Measurements from ENCODE around the gene ZMYND11.

ZMYND11 gene

DNA sequence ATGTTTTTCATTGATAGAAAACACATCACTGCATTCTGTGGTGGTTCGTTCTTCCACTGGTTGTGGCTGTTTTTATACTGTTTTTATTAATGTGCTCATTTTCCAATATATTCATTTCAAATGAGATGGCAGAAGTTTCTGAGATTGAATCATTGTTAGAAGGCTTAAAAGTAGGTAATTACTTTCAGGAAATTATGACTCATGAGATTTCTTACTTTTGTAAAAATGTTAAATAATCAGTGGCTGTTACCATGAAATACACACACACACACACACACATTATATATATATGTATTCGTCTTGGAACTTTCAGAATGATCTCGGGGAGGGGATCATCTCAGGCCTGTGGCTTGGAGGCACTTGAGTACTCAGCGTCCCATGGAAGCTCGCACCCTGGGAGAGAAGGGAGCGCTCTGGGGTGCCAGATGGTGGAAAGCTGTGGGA lies 66.1 kb downstream of the ZMYND11 start:
- DNase-seq = no peak

DNA sequence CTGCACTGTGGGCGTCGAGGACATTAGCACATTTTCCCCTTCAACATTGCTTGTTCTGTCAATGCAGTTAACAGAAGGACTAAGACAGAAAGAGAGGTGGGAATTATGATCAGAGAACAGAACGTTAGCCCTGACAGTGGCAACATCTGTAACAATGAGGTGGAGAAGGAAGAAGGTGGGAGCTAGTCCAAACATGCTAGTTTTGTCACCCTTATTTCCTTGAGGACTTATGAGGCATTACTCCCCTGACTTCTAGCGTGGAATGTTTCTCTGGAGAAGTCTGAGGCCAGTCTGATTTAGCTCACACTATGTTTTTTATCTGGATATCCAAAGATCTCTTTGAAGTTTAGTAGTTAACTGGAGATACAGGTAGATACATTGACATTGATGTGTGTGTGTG lies 73.4 kb downstream of the ZMYND11 start:
- DNase-seq = no peak

DNA sequence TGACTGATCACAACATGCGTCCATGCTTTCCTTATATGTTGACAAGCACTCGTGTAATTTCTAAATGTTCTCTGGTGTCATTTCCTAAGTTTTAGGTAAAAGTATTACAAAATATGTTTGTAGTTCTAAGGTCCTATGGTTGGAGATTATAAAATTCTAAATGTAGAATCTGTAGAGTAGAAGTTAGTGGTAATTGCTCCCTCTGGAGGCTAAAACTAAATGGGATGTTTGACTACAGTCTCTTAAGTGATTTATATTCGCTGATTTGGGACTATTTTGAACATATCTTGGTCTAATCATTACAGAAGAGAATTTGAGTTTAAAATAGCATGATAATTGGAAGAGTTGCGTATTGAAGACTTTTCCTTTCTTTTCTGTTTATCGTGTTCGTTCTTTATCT lies 74.1 kb downstream of the ZMYND11 start:
- no peak for DNase-seq

DNA sequence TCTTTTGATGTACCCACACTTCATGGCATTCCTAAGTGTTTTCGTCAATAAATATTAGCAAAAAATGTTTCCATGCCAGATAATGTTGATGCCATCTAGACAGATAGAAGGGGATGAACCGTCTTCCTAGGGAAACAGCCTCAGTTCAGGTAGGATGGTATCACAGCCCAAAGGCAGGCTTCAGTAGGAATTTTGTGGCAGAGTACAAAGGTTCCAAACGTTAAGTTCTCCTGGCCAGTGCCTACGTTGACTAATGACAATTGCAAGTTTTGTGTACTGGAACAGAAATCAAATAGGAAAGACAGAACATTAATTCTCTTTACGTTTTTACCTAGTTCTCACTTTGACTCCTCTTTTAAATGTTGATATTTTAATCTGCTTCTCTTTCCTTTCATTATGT lies 75.0 kb downstream of the ZMYND11 start:
- DNase-seq = no peak

DNA sequence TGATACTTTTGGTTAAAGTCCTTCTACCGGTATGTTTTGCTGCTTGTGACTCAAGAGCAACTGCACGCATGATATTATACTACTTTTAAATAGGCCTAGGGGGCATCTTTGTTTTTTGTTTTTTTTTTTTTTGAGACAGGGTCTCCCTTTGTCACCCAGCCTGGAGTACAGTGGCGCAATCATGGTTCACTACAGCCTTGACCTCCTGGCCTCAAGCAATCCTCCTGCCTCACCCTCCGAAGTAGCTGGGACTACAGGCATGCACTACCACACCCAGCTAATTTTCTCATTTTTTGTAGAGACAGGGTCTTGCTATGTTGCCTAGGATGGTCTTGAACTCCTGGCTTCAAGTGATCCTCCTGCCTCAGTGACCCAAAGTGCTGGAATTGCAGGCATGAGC lies 80.2 kb downstream of the ZMYND11 start:
- DNase-seq = no peak

DNA sequence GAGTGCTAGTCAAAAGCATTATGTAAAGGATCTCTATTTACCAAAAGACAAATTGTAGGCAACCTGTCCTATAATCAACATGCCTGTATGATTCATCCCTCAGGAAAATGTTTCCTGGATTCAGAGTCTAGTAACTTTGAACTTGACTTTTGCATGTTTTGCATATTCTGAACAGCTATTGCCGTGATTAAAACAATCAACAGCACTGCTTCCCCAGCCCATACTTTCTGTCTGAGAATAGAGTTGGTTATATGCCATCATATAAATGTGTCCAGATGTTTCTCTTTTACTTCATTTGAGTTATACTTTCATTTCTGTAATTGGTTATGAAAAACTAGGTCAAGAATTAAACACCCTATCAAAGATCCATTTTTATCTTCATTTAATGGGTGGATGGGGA lies 83.5 kb downstream of the ZMYND11 start:
- DNase-seq = no peak

DNA sequence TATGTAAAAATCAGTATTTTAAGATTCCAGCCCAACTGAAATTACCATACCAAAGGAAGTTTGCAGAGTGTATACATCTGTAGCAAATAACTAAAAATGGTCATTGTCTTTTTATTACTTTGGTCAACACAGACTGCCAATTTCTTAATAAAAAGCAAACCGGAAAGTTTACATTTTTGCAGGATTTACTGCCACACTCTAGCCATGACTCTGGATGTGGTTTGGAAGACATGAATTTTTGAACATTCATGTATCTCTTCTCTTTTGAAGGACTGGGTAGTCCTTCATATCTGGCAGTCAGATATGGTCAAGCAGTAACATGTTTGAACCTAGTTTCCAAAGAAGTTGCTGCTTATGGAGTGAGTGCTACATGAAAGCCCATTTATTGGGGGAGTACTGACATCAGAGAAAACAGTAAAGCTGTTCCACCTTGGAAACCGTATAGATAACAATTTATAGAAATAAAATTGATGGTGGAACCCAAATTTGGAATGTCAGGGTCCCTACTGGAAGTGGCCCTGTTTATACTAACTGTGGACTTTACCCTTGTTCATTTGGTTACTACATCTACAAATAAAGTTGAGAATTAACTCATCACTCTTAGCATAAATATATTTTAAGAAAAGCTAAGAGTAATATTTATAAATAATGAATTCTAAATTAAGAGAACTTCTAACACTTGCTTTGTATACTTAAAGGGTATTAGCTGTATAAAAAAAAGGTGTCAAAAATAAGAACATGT lies 84.6 kb downstream of the ZMYND11 start:
- no peak for DNase-seq

DNA sequence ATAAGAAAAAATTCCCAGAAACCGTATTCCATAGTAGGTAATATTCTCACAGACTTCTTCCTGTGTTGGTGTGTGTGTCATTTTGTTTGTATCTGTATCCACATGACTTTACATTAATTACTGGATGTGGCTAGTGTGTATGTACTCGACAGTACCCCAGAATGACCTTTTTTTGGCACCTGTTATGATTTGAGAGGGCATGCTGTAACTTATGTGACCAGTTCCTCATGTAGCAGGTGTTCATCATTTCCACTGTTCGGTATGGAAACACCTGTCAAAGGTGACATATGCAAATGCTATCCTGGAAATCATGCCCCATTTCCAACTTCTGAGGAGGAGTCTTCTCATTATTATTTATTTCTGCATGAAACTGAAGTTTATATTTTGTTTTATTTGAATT lies 89.3 kb downstream of the ZMYND11 start:
- peak in 1 of 2 experiments; percentile 2 for DNase-seq

DNA sequence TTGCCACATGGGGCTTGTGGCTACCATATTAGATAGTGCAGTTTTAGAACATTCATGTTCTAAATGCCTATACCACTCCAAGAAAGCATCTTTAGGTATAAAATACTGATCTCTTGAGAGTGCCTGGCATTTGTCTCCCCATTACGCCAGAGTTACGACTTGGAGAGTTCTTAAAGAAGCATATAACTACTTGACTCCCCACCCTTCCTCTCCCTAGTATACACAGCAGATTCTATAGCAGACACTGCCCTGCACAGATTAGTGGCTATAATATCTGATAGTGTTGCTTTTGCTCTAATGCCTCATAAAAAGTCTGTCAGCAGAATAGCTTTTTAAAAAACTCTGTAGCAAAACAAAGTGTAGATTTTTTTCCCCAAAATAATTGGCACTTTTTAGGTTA lies 90.8 kb downstream of the ZMYND11 start:
- DNase-seq = no peak

DNA sequence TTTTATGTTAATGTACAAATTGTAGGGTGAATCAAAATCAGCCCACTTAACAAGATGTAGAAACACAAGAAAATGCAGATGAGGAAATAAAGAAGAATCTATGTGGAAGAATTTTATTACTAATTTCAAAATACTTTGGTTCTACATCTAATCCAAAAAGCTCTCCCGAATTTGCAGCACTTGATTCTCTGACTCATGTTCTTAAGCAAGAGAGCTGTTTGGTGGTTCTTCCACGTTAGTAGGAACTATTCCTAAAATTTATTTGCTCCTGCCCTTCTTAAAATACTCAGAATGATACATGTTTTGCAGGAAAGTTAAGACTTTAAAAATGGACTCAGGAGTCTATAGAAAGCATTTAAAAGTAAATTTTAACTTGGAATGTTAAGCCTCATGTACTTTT lies 91.8 kb downstream of the ZMYND11 start:
- no peak for DNase-seq

DNA sequence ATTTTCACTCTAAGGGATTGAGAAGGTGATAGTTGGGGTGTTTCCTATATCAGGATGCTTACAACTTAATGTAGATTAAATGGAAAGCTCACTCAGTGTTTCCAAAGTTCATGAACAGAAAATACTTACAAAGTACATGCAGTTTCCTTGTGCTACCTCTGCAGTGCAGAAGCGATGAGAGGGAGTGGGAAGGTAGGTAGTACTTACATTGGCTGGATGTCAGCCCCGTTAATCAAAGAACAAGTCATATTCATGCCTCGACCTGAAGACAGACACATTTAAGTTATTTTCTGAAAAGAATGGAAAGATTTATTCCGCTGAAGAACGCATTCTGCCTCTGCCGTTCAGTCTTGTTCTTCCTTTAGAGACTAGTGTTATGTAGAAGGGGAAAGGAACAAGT lies 93.1 kb downstream of the ZMYND11 start:
- DNase-seq = no peak

DNA sequence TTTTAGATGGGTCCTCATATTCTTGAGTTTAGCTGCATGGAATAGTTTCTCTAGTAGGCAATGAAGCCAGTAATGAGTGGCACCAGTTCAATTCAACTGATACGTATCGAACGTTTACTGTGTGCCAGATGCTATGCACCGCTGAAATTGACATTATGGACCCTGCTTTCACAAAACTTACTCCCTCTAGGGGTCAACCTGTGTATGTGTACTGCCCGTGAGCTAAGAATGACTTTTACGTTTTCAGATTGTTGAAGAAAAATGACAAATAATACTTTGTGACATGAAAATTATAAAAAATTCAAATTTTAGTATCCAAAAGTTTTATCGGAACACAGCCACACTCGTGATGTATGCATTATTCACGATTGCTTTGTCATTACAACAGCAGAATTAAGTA lies 95.5 kb downstream of the ZMYND11 start:
- DNase-seq = no peak

DNA sequence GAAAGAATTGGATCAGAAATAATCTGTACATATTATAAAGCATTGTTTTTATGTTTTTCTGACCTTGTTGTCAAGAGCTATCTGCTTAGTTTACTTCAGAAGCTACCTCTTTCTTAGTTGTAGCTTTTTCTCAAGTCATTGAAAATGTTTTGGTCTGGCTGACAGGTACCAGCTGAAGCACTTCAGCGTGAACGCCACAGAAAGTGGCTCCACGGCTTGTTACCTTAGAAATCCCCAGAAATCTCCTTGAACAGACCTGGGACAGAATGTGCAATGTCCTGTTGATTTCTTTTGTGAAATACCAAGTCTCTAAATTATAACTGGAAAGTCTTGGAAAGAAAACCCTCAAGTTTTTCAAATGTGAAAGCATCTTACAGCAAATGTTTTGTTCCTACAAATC lies 96.8 kb downstream of the ZMYND11 start:
- no peak for DNase-seq

DNA sequence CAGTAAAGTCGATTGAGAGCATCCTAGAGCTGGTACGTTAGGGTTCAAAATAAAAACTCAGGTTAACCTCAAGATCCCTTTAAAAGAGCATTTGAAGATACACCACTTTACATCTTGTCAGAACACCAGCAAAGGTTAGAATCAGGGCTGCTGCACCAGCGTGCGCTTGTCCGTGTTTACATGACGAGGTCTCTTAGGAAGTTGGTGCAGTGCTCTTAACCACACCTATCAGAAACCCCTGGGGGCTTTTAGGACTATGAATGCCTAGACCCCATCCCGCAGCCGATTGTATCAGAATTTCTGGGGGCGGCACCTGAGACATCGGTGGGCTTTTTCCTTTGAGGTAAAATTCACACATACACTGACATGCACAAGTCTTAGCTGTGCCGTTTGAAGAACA lies 97.6 kb downstream of the ZMYND11 start:
- DNase-seq = no peak

DNA sequence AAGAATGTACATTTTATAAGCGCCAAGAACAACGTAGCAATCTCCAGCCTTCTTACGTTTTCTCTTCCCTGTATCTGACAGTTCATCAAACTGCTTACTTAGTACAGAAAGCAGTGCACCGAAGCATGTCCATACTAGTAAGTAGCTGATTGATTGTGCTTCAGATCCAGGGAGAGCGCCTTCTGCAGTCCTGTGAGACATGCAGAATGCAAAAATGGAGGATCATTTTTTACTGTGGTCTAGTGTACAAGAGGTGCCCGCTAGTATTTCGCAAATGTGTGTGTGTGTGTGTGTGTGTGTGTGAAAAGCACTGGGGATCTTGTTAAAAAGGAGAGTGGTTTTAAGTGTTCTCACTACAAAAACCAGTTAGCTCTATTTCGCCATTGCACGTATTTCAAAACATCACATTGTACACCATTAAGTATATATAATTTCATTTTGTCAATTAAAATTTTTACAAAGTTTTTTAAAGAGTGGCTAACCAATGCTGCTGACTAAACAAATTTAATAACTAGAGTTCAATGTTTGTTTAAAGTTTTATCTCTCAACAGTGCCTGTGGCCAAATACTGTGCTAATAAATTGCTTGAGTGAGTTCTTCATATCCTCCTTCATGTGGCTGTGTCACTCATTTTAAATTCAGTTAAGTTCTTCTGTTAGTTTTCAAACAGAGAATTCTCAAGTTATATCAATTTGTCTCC lies 99.6 kb downstream of the ZMYND11 start:
- DNase-seq = no peak

DNA sequence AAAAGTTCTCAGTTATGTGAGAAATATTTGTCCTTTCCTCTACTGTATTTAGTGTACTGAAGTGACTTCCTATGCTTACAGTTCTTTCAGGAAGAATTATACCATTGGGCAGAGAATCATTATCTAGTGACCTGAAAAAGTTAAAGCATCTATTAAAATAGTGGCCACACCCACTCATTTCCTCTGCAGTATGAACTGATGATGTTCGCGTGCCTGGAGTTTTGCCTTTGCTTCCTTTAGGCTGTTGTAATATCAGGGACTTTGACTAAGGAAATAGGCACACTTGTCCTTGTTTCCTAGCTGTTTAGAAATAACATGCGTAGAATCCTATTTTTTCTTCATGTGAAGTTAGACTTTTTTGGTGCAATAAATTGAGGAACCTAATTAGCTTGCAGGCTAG lies 100.7 kb downstream of the ZMYND11 start:
- no peak for DNase-seq

DNA sequence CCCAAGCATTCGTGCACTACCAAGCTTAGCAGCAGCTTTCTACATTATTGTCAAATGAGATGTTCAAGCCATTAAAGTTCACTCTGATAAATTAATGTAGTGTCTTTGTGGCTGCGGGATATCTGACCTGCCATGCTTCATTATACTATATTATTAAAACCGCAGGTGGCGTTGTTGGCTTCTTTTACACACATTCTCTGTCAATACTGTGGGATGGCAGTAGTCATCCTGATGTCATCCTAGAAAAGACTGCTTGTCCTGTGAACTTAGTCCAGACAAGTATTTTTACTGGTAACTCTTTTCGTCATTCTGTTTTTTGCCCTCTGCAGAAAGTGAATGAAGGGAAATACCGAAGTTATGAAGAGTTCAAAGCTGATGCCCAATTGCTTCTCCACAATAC lies 103.9 kb downstream of the ZMYND11 start:
- peak; percentile 28 to 65 for DNase-seq

DNA sequence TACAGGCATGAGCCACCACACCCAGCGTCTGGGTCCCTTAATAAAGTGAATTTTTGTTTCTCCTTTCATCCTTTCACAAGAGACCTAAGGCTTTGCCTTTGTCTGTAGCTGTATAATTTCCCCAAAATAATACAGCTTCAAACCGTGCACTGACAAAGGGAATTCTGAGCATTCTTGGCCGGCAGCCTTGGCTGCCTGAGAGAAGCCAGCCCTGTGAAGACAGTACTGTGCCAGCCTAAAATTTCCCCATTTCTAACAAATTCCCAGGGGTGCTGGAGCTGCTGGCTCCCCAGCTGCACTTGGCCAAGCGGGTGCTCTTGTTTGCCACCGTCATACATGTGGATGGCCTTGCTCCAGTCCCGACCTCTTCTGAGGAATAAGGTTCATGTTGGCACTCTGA lies 106.2 kb downstream of the ZMYND11 start:
- no peak for DNase-seq

DNA sequence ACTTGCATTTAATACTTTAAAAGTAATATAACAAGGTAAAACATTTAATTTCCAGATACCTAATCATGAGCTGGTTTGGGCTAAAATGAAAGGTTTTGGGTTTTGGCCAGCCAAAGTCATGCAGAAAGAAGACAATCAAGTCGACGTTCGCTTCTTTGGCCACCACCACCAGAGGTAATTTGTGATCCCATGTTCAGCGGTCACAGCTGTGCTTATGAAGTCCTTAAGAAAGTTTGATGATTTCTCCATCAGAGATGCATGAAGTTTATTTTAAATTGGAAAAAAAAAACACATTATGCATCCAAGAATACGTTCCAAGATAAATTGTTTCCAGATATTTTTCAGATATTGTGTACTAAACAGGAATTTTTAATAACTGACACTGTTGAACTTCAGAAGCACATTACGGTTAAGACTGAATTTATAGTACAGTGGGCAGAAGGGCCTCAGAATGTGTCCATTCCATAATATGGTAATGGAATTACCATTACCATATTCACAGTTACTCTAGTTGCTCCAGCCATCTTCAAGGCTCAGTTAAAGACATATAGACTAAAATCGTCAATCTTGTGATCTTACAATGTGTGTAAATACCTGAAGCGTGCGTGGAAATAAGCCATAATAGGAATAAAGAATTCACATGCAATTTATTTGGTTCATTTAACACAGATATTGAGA lies 106.8 kb downstream of the ZMYND11 start:
- DNase-seq = no peak

DNA sequence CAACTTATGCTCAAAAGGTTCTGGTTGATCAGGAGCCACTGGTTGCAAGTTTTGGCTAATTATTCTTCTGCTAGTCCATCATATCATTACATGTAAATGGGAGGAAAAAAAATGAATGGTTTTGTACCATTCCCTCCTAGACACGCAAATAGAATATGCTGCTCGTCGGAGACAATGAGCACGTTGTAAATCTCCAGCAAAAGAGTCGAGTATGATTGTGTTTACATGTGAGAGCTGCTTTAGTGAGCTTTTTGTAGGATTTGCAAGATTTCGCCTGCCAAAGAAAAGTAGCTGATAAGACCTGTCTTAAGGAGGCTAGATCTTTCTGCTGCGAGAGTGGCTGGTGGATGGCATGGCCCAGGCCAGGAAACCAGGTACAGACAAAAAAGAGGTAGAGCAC lies 109.0 kb downstream of the ZMYND11 start:
- no peak for DNase-seq

DNA sequence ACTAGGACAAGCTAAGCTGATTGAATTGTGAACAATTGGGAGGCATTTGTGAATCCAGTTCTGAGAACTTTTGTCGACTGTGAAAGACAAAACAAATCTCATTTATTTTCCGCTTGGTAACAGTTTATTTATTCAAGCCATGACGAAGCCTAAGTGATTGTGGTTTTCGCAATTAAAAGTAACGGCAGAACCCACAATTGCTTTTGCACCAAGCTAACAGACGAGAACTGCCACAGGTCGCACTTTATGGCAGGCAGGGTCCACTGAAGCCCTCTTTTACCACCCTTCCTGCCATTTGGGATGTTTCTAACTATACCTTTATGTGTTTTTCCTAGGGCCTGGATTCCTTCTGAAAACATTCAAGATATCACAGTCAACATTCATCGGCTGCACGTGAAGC lies 111.2 kb downstream of the ZMYND11 start:
- DNase-seq = no peak

DNA sequence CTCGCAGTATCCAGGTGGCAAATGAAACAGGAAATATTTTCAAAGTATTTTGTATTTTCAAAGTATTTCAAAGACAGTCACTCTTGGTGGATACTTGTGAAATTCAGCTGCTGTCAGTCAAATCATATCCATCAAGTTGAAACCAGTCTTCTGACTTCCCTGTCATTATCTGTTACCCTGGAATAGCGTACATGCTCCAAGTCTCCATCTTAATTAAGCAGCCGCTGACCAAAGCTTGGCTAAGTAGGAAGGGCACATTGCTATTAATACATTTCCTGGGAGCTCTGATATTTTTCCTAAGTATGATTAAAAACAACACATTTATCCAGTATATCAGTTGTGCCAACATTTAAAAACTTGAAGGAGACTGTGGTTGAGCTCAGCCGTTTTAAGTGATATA lies 112.2 kb downstream of the ZMYND11 start:
- no peak for DNase-seq

DNA sequence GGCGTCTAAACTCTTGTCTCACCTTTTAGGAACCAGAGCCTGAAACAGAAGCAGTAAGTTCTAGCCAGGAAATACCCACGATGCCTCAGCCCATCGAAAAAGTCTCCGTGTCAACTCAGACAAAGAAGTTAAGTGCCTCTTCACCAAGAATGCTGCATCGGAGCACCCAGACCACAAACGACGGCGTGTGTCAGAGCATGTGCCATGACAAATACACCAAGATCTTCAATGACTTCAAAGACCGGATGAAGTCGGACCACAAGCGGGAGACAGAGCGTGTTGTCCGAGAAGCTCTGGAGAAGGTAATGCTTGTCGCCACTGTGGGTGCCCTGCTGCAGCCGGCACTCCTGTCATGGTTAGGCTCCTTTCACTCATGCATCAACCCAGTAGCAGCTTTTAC lies 113.1 kb downstream of the ZMYND11 start:
- no peak for DNase-seq

DNA sequence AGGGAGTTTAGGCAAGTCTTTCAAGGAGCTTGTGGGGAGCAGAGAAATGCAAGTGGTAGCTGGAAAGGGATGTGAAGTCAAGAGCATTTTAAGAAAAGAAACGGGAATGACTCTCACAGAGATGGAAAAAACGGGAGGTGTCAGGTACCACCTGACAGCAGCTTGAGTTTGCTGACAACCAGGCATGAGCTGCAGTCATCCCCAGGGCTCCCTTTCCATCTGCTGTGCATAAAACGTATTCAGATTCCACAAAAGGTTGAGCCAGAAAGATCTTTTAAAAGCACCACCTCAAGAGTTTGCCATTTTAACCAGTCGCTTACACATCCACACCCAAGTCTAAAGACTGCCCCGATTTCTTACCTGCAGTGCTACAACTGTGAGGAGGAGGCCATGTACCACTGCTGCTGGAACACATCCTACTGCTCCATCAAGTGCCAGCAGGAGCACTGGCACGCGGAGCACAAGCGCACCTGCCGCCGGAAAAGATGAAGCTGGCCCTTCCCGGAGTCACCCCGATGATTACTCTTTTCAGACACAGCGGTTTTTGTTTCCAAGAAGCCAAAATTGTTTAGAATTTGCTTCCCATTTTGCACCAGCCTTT lies 116.8 kb downstream of the ZMYND11 start:
- DNase-seq = no peak

Data from NCI-H2081 (cell line).